ENCODE data around the gene PLEKHA5.

- TF ChIP-seq POLR2AphosphoS5 (IDR thresholded peaks at IDR 0.05) (no peak), CTCF (IDR thresholded peaks at IDR 0.05) (no peak), POLR2A (IDR thresholded peaks at IDR 0.05) (no peak), EP300 (IDR thresholded peaks at IDR 0.05) (no peak)
Measured at GRCh38 chr12:19185262-19185929, 55.9 kb downstream of the PLEKHA5 start.
